HFFc6 (cell line): Measurements from ENCODE around the gene CEP63. TPM values are rescaled to one million over a fixed set of nuclear protein-coding genes. Genes with fewer than 3 reads are reported as not detected.

Experiments used
- DNase-seq: peaks from one replicate; pipeline ENCODE4 v3.0.0-alpha.2; 2018
- H3K27ac Mint-ChIP-seq: 2 replicates; pipeline ENCODE4 v1.8.0; 2020; ENCODE audit warnings: mild to moderate bottlenecking, mixed read lengths
- H3K27me3 Mint-ChIP-seq: 2 replicates; pipeline ENCODE4 v1.8.0; 2021; ENCODE audit warnings: mild to moderate bottlenecking, moderate library complexity, mixed read lengths; ENCODE audit not compliant: insufficient read depth
- H3K36me3 Mint-ChIP-seq: 2 replicates; pipeline ENCODE4 v1.8.0; 2021; ENCODE audit warnings: low read depth, mixed read lengths
- H3K4me1 Mint-ChIP-seq: 2 replicates; pipeline ENCODE4 v1.8.0; 2020; ENCODE audit warnings: low read depth, mixed read lengths
- H3K4me3 Mint-ChIP-seq: 2 replicates; pipeline ENCODE4 v1.8.0; 2020; ENCODE audit warnings: mild to moderate bottlenecking, moderate library complexity, mixed read lengths
- H3K9me3 Mint-ChIP-seq: 2 replicates; pipeline ENCODE4 v1.8.0; 2020; ENCODE audit warnings: mild to moderate bottlenecking, mixed read lengths
- total RNA-seq, 6 experiments: library from RNA; stranded (reverse); fragmentation: NEBNext Ultra II Directional; extraction: Animal tissue kit (Norgen Biotek cat#: 25700); gene quantifications; 2 replicates in 1 of 6; 3 replicates in 5 of 6; pipeline ENCODE4 v1.2.3, GENCODE V29; 2021
- TF ChIP-seq, protein P1 (sequence below): fragments of 200-600 bp; sonication (generic); IDR thresholded peaks from 2 replicates; pipeline ENCODE4 v1.5.0; 2021; ENCODE audit warnings: antibody characterized with exemption, mild to moderate bottlenecking

Gene CEP63
- total RNA-seq, 6 experiments from 2014 or later: 17.3 to 23.3 (median 21.3) TPM

DNA sequence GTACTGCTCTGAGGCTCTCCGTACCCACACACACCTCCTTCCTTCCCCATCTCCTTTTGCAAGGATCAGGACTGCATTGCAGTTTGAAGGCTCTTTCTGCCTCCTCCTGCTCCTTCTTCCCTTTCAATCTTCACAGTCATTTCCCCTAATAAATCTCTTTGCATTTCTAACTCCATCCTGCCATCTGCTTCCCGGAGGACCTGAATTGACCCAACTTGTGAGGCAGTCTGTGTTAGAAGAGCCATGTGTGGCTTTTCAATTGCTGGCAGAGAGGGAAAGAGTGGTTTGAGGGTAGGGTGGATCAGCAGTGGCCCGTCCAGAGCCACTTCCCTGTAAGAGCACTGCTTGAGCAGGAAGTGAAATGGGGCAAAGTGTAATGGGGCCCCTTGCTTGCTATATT is 35.9 kb upstream of the CEP63 start:
- H3K27ac Mint-ChIP-seq: no peak overlapping the region
- H3K4me1 Mint-ChIP-seq: peaks cover 70% of the 10 kb centered on the region

DNA sequence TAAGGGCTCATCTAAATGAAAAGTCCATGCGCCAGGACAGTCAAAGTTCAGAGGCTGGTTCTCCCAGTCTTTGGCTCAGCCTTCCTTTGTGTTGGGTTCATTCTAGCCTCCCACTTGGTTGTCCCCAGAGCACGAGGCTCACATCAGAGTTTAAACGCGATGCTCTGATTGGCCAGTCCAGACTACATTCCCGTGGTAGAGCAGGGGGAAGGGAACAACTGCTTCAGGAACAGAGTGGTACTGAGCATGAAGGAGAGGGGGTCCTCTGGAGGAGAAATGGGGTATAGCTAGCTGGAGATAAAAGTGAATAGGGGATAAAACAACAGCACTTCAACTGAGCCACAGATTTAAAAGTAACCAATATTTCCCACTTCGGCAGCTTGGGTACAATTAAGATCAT is 32.2 kb upstream of the CEP63 start:
- Mint-ChIP-seq H3K36me3 (no peaks in the 10 kb centered on the region), H3K9me3 (no peaks in the 10 kb centered on the region), H3K27me3 (no peaks in the 10 kb centered on the region; the same call in 1 of the 2 replicates), H3K4me3 (no peak overlapping the region), H3K27ac (no peak overlapping the region), H3K4me1 (peaks cover 52% of the 10 kb centered on the region)
- no peak for DNase-seq
- TF ChIP-seq, protein P1, sequence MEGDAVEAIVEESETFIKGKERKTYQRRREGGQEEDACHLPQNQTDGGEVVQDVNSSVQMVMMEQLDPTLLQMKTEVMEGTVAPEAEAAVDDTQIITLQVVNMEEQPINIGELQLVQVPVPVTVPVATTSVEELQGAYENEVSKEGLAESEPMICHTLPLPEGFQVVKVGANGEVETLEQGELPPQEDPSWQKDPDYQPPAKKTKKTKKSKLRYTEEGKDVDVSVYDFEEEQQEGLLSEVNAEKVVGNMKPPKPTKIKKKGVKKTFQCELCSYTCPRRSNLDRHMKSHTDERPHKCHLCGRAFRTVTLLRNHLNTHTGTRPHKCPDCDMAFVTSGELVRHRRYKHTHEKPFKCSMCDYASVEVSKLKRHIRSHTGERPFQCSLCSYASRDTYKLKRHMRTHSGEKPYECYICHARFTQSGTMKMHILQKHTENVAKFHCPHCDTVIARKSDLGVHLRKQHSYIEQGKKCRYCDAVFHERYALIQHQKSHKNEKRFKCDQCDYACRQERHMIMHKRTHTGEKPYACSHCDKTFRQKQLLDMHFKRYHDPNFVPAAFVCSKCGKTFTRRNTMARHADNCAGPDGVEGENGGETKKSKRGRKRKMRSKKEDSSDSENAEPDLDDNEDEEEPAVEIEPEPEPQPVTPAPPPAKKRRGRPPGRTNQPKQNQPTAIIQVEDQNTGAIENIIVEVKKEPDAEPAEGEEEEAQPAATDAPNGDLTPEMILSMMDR: peak; percentile 24; the same call in 1 of the 2 replicates

More for the DNA sequence above, 35.9 kb upstream of the CEP63 start:
- H3K4me3 Mint-ChIP-seq: no peak overlapping the region
- TF ChIP-seq, protein P1: no peak
- peaks cover 9% of the 10 kb centered on the region; the same call in 1 of the 2 replicates for H3K36me3 Mint-ChIP-seq
- no peaks in the 10 kb centered on the region for H3K27me3 Mint-ChIP-seq
- peaks cover 3% of the 10 kb centered on the region; the same call in 1 of the 2 replicates for H3K9me3 Mint-ChIP-seq
- no peak for DNase-seq

DNA sequence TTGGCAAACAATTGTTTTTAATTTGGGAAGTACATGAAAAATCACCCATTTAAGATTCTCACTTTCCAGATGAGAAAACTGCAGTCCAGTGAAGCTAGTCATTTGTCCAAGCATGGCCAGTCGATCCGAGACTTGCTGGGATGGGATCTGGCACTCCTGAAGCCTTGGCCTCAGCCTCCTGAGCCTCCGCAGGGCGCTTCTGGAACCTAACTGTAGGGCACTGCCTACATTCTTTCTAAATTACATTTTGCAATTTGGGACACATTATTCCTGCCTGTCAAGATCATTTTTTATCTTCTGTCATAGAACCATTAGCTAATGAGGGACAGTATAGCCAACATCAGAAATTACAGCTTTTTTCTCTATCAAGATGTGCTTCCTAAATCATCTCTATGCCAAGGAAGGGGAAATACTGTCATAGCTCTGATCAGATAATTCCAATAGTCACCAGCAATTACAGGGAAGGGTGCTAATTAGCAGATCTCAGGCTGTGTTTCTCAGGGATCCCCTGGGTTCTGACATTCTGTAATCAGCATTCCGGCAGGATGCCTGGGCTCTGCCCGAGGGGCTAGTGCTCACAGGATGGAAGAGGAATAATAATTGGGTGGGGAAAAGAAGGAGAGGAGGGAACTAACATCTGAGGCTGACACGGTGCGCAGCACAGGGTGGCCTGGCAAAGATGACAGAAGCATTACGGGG is 28.3 kb upstream of the CEP63 start:
- no peaks in the 10 kb centered on the region; the same call in none of the 2 replicates for H3K27me3 Mint-ChIP-seq
- DNase-seq: no peak
- no peaks in the 10 kb centered on the region; the same call in 1 of the 2 replicates for H3K9me3 Mint-ChIP-seq
- no peak overlapping the region for H3K4me3 Mint-ChIP-seq
- TF ChIP-seq, protein P1: no peak
- H3K36me3 Mint-ChIP-seq: no peaks in the 10 kb centered on the region
- peaks cover 50% of the 10 kb centered on the region for H3K4me1 Mint-ChIP-seq
- peak overlapping the region; percentile 14; the same call in 1 of the 2 replicates for H3K27ac Mint-ChIP-seq

DNA sequence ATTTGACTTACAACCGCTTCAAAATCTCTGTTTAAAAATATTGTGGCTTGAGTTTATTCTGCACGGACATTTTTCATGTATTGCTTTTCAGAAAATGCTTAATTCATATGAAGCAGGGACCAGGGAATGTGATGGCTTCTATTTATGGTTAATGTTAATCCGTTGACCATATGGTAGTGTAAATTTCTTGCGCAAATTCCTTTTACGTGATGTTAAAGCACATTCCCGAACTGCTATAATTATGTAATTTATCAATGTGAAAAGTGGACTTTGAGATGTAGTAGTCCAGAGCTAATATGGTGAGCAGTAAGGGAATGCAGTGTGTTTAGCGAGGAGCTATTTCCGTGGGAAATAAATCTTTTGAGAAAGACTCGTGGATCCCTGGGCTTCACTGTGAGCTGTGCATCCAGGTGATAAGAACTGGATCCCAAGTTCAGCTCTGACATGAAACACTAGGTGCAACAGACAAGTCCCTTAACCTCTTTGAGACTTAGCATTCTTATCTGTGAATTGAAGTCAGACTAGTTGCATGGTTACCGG is 27.4 kb upstream of the CEP63 start:
- DNase-seq: no peak

DNA sequence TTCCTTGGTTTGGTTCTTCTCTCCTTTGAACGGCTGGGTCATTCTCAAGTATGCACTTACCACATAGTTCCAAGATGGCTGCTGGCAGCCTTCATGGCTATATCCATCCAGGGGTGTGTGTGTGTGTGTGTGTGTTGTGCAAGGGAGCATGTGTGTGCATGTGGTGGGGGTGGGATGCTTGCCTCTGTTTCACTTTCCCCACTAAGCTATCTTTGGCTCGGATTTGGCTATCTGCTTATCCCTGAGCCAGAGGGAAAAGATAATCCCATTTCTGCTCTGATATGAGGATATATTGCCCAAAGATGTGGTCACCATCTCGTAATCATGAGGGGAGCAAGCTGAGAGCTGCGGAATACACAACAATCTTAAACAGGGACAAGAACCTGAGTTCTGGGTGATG is 26.3 kb upstream of the CEP63 start:
- peaks cover 65% of the 10 kb centered on the region for H3K4me1 Mint-ChIP-seq
- H3K36me3 Mint-ChIP-seq: no peaks in the 10 kb centered on the region
- TF ChIP-seq, protein P1: no peak
- no peak overlapping the region for H3K4me3 Mint-ChIP-seq
- DNase-seq: no peak
- peaks cover 10% of the 10 kb centered on the region for H3K27me3 Mint-ChIP-seq
- H3K27ac Mint-ChIP-seq: peak overlapping the region; percentile 53
- no peaks in the 10 kb centered on the region; the same call in 1 of the 2 replicates for H3K9me3 Mint-ChIP-seq

More for the DNA sequence above, 27.4 kb upstream of the CEP63 start:
- H3K27me3 Mint-ChIP-seq: peaks cover 5% of the 10 kb centered on the region
- H3K4me3 Mint-ChIP-seq: no peak overlapping the region
- H3K9me3 Mint-ChIP-seq: no peaks in the 10 kb centered on the region; the same call in 1 of the 2 replicates
- peak overlapping the region; percentile 14; the same call in 1 of the 2 replicates for H3K27ac Mint-ChIP-seq
- H3K36me3 Mint-ChIP-seq: no peaks in the 10 kb centered on the region
- TF ChIP-seq, protein P1: no peak
- H3K4me1 Mint-ChIP-seq: peaks cover 58% of the 10 kb centered on the region
